Panc1 (cell line): ENCODE measurements around the gene CCDC124.

ENCODE experiments used
- CTCF ChIP-seq: fragments of 450-650 bp; IDR thresholded peaks from 2 replicates; pipeline ENCODE4 v1.5.1; 2017; ENCODE audit warnings: mild to moderate bottlenecking
- POLR2AphosphoS5 ChIP-seq: IDR thresholded peaks from 2 replicates; pipeline ENCODE4 v1.6.1; 2012; ENCODE audit warnings: mild to moderate bottlenecking, low read depth, low read length, moderate library complexity
- REST ChIP-seq, 2 experiments: IDR thresholded peaks; 2 replicates each; pipeline ENCODE4 v1.6.1; 2011 to 2012; ENCODE audit warnings: low read depth in 2 of 2, control low read depth in 1 of 2, low read length in 1 of 2, mild to moderate bottlenecking in 1 of 2, moderate library complexity in 1 of 2; ENCODE audit not compliant: insufficient read depth in 1 of 2
- SIN3A ChIP-seq: IDR thresholded peaks from 2 replicates; pipeline ENCODE4 v1.6.1; 2012; ENCODE audit warnings: low read depth, mild to moderate bottlenecking, low read length, moderate library complexity, borderline replicate concordance; ENCODE audit not compliant: insufficient read depth
- TCF7L2 ChIP-seq: IDR thresholded peaks from 2 replicates; pipeline ENCODE4 v1.6.1; 2011; ENCODE audit warnings: mild to moderate bottlenecking, low read depth, low read length, inconsistent platforms

GRCh38 chr19:17888260-17888659 lies 44.6 kb upstream of the CCDC124 start:
- TF ChIP-seq CTCF (no peak), REST (IDR thresholded peaks at IDR 0.05; ENCODE audit: insufficient read depth in 1 of 2, low read depth in 2 of 2, low read length in 1 of 2) (no peak), POLR2AphosphoS5 (no peak), TCF7L2 (no peak), SIN3A (no peak)
